Measurements from ENCODE around the gene MTRF1L. TPM values are rescaled to one million over a fixed set of nuclear protein-coding genes. Genes with fewer than 3 reads are reported as not detected.
A peak's percentile ranks its signal among the peaks of the same experiment; 100 is the strongest.

The MTRF1L gene
- total RNA-seq, 1 experiment from 2014 or later: 16.6 TPM

- no peak for TF ChIP-seq AFF4 (CRISPR knock-in tag; IDR thresholded peaks at IDR 0.05; ENCODE audit: borderline replicate concordance)
- TF ChIP-seq ZNF532 (CRISPR knock-in tag; IDR thresholded peaks at IDR 0.05; ENCODE audit: borderline replicate concordance): no peak
- no peak for TF ChIP-seq ZNF671 (CRISPR knock-in tag; IDR thresholded peaks at IDR 0.05)
- TF ChIP-seq AR (CRISPR knock-in tag; IDR thresholded peaks at IDR 0.05): no peak
- TF ChIP-seq FOXP1 (CRISPR knock-in tag; IDR thresholded peaks at IDR 0.05; ENCODE audit: borderline replicate concordance): no peak
- no peak for TF ChIP-seq IRF1 (CRISPR knock-in tag; IDR thresholded peaks at IDR 0.05)
- no peak for TF ChIP-seq SOX15 (CRISPR knock-in tag; IDR thresholded peaks at IDR 0.05)
These were observed 23.4 kb downstream of the MTRF1L start (continued) for GRCh38 chr6:152979116-152979515.

GRCh38 chr6:152978058-152978457, 24.5 kb downstream of the MTRF1L start:
- no peaks in the 10 kb centered on the region for H3K27me3 Mint-ChIP-seq (ENCODE audit: low read depth)
- ChIA-PET POLR2A (no interaction called here), CTCF (interaction anchor here (0.8 to 1.2 kb wide), 2 partner anchors 24 to 335 kb away, joined by 3 read pairs; no protein-coding TSS in a partner anchor)
- peaks cover 52% of the 10 kb centered on the region for H3K4me1 Mint-ChIP-seq
- no peaks in the 10 kb centered on the region for H3K9me3 Mint-ChIP-seq
- peaks cover 54% of the 10 kb centered on the region for H3K36me3 Mint-ChIP-seq
- H3K4me3 Mint-ChIP-seq: peak overlapping the region; percentile 47; the same call in 1 of the 2 replicates
- ATAC-seq: no peak
- no peak for DNase-seq (ENCODE audit: low spot score)
- H3K27ac Mint-ChIP-seq: no peak overlapping the region
- TF ChIP-seq SMAD3 (CRISPR knock-in tag; IDR thresholded peaks at IDR 0.05; ENCODE audit: borderline replicate concordance): no peak
- no peak for TF ChIP-seq FOXJ3 (CRISPR knock-in tag; IDR thresholded peaks at IDR 0.05; ENCODE audit: borderline replicate concordance)
- TF ChIP-seq TEAD1 (CRISPR knock-in tag; IDR thresholded peaks at IDR 0.05): no peak
- no peak for TF ChIP-seq ZNF671 (CRISPR knock-in tag; IDR thresholded peaks at IDR 0.05)
- no peak for TF ChIP-seq IRF1 (CRISPR knock-in tag; IDR thresholded peaks at IDR 0.05)
- TF ChIP-seq ZNF121 (CRISPR knock-in tag; IDR thresholded peaks at IDR 0.05): no peak
- no peak for TF ChIP-seq AR (CRISPR knock-in tag; IDR thresholded peaks at IDR 0.05)
- no peak for TF ChIP-seq MXD4 (CRISPR knock-in tag; IDR thresholded peaks at IDR 0.05; ENCODE audit: borderline replicate concordance)
- no peak for TF ChIP-seq ZBTB43 (CRISPR knock-in tag; IDR thresholded peaks at IDR 0.05)
- TF ChIP-seq ZNF425 (CRISPR knock-in tag; conservative IDR thresholded peaks at IDR 0.05): no peak
- no peak for TF ChIP-seq NR3C1 (CRISPR knock-in tag; conservative IDR thresholded peaks at IDR 0.05; ENCODE audit: low read depth)
- no peak for TF ChIP-seq GTF2I (CRISPR knock-in tag; conservative IDR thresholded peaks at IDR 0.05)
